WTC11 (cell line): ENCODE data around the gene CASKIN1.

Experiments used
- CREB1 ChIP-seq: sonication (generic); formaldehyde crosslinking; IDR thresholded peaks from 2 replicates; pipeline ENCODE4 v1.8.0; 2023; ENCODE audit warnings: mild to moderate bottlenecking, missing genetic modification reagents
- HMGXB4 ChIP-seq: sonication (generic); formaldehyde crosslinking; IDR thresholded peaks from 2 replicates; pipeline ENCODE4 v1.8.1; 2023; ENCODE audit warnings: mild to moderate bottlenecking, moderate library complexity, missing genetic modification reagents
- MYBL2 ChIP-seq: sonication (generic); formaldehyde crosslinking; IDR thresholded peaks from 2 replicates; pipeline ENCODE4 v1.8.1; 2023; ENCODE audit warnings: mild to moderate bottlenecking, moderate library complexity, missing genetic modification reagents
- NFYB ChIP-seq: sonication (generic); formaldehyde crosslinking; conservative IDR thresholded peaks from 2 replicates; pipeline ENCODE4 v1.8.0; 2022; ENCODE audit warnings: low read depth, missing genetic modification reagents
- NR3C1 ChIP-seq: sonication (generic); formaldehyde crosslinking; conservative IDR thresholded peaks from 2 replicates; pipeline ENCODE4 v1.8.1; 2023; ENCODE audit warnings: low read depth, mild to moderate bottlenecking, missing genetic modification reagents
- PRDM15 ChIP-seq: sonication (generic); formaldehyde crosslinking; IDR thresholded peaks from 2 replicates; pipeline ENCODE4 v1.8.0; 2022; ENCODE audit warnings: missing genetic modification reagents
- TCF7 ChIP-seq: sonication (generic); formaldehyde crosslinking; IDR thresholded peaks from 2 replicates; pipeline ENCODE4 v1.8.0; 2022; ENCODE audit warnings: mild to moderate bottlenecking, low read depth, missing genetic modification reagents, moderate library complexity
- ZNF396 ChIP-seq: fragments of 250-450 bp; sonication (Bioruptor Pico); IDR thresholded peaks from 2 replicates; pipeline ENCODE4 v1.8.0; 2021; ENCODE audit warnings: mild to moderate bottlenecking, moderate library complexity, borderline replicate concordance
- TF ChIP-seq, protein P1 (sequence below): fragments of 200-600 bp; IDR thresholded peaks from 2 replicates; pipeline ENCODE4 v1.8.0; 2022; ENCODE audit warnings: antibody characterized with exemption

DNA sequence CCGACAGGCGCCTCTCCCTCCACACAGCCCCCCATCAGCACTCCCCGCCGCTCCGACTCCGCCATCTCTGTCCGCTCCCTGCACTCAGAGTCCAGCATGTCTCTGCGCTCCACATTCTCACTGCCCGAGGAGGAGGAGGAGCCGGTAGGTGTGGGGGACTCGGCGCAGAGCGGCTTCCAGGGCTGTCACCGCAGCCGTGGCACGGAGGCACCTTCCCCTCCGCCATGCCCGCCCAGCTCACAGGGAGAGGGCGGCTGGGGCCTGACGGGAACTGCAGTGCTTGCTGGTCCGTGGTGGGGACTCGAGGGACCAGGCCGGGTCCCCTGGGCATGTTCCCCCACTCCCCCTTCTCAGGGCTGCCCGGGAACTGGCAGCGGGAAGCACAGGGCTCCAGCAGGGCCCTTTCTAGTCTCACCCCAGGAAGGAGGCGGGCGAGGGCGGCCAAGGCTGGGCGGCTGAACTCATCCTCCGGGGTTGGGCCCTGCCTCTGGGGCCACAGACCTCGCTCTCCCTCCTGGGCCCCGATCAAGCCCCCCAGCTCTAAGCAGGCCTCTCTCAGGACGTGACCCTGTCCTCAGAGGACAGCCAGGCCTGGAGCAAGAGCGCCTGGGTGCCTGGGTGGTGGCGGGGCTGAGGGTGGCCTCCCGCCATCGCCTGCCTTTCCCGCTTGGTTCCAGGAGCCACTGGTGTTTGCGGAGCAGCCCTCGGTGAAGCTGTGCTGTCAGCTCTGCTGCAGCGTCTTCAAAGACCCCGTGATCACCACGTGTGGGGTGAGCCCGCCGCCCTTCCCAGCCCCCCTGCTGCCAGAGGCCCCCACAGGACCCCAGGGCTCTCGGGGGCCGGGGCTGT, 25.6 kb downstream of the CASKIN1 start:
- TF ChIP-seq, protein P1, sequence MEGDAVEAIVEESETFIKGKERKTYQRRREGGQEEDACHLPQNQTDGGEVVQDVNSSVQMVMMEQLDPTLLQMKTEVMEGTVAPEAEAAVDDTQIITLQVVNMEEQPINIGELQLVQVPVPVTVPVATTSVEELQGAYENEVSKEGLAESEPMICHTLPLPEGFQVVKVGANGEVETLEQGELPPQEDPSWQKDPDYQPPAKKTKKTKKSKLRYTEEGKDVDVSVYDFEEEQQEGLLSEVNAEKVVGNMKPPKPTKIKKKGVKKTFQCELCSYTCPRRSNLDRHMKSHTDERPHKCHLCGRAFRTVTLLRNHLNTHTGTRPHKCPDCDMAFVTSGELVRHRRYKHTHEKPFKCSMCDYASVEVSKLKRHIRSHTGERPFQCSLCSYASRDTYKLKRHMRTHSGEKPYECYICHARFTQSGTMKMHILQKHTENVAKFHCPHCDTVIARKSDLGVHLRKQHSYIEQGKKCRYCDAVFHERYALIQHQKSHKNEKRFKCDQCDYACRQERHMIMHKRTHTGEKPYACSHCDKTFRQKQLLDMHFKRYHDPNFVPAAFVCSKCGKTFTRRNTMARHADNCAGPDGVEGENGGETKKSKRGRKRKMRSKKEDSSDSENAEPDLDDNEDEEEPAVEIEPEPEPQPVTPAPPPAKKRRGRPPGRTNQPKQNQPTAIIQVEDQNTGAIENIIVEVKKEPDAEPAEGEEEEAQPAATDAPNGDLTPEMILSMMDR = no peak
- TF ChIP-seq PRDM15 (no peak), HMGXB4 (no peak), NR3C1 (CRISPR knock-in tag) (no peak), MYBL2 (CRISPR knock-in tag) (no peak), NFYB (CRISPR knock-in tag) (no peak), TCF7 (CRISPR knock-in tag) (no peak), ZNF396 (CRISPR knock-in tag) (no peak), CREB1 (CRISPR knock-in tag) (no peak)
